Tibial nerve (tissue), 4 donors: Measurements from ENCODE around the gene TSEN15.

Experiments
- EP300 ChIP-seq, 2 donors: sonication (generic); formaldehyde crosslinking; IDR thresholded peaks; one replicate each; pipeline ENCODE4 v1.6.1; 2017; ENCODE audit warnings: antibody characterized with exemption in 2 of 2, mild to moderate bottlenecking in 1 of 2
- POLR2A ChIP-seq, 2 donors: fragments of 450-650 bp; IDR thresholded peaks; one replicate each; pipeline ENCODE4 v1.6.1; 2017; ENCODE audit warnings: antibody characterized with exemption in 2 of 2, mild to moderate bottlenecking in 2 of 2, moderate library complexity in 2 of 2
- TF ChIP-seq, protein P1 (sequence below), 5 experiments: fragments of 200-600 bp in 3 of 5; fragments of 450-650 bp in 2 of 5; sonication (generic) in 3 of 5; IDR thresholded peaks; one replicate each; pipeline ENCODE4 v1.5.1; 2016 to 2019; ENCODE audit warnings: antibody characterized with exemption in 5 of 5, mild to moderate bottlenecking in 3 of 5, moderate library complexity in 2 of 5

DNA sequence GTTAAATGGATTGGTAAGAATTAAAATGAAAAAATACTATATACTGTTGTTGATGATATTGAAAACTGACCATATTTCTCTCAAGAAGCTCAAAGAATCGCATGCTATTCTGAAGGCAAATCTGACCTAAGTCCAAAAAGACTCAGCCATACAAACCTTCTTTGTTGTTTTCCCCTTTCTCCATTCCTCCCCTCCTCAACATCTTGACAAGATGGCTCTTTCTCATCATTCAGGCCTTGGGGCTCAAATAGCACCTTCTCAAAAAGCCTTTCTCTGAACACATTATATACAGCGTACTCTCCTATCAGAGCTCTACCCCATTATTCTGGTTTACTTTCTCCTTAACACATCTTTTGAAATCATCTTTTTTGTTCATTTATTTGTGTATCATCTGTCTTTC lies 31.2 kb upstream of the TSEN15 start:
- TF ChIP-seq POLR2A (IDR thresholded peaks at IDR 0.05) (no peak), EP300 (IDR thresholded peaks at IDR 0.05) (no peak)
- TF ChIP-seq, protein P1, sequence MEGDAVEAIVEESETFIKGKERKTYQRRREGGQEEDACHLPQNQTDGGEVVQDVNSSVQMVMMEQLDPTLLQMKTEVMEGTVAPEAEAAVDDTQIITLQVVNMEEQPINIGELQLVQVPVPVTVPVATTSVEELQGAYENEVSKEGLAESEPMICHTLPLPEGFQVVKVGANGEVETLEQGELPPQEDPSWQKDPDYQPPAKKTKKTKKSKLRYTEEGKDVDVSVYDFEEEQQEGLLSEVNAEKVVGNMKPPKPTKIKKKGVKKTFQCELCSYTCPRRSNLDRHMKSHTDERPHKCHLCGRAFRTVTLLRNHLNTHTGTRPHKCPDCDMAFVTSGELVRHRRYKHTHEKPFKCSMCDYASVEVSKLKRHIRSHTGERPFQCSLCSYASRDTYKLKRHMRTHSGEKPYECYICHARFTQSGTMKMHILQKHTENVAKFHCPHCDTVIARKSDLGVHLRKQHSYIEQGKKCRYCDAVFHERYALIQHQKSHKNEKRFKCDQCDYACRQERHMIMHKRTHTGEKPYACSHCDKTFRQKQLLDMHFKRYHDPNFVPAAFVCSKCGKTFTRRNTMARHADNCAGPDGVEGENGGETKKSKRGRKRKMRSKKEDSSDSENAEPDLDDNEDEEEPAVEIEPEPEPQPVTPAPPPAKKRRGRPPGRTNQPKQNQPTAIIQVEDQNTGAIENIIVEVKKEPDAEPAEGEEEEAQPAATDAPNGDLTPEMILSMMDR (IDR thresholded peaks at IDR 0.05) = no peak
